Naive thymus-derived CD4-positive, alpha-beta T cell (primary cell): ENCODE measurements around the gene SGSM1. TPM values are rescaled to one million over a fixed set of nuclear protein-coding genes. Genes with fewer than 3 reads are reported as not detected.

ENCODE experiments used
- ATAC-seq: fragments of 150-1000 bp; cut with Tn5 transposase; 2 replicates; pipeline ENCODE4 v1.10.0; 2021; ENCODE audit warnings: mild to moderate bottlenecking, moderate library complexity
- CTCF ChIA-PET: fragments of 350-600 bp; sonication (Branson Sonifier 250); formaldehyde crosslinking; loops from one replicate; lab custom pipeline; 2021; ENCODE audit warnings: antibody characterized with exemption; lab: Charles Lee
- POLR2A ChIA-PET: fragments of 350-600 bp; sonication (Branson Sonifier 250); formaldehyde crosslinking; loops from one replicate; lab custom pipeline; 2021; ENCODE audit warnings: antibody characterized with exemption, inconsistent platforms; lab: Charles Lee
- DNase-seq, 9 donors: peaks; one replicate each; pipeline versions ENCODE4 v3.0.0 to v3.0.0-alpha.2; 2020 to 2022; ENCODE audit warnings: mixed read lengths in 1 of 9
- H3K27ac ChIP-seq: one replicate; pipeline ENCODE4 v1.7.0; 2013; ENCODE audit warnings: mild to moderate bottlenecking, low read depth, low read length, moderate library complexity
- H3K27me3 ChIP-seq, 2 donors: one replicate each; pipeline ENCODE4 v1.7.0; 2013; ENCODE audit warnings: low read length in 2 of 2, mild to moderate bottlenecking in 2 of 2, moderate library complexity in 2 of 2; ENCODE audit not compliant: control insufficient read depth in 2 of 2, insufficient read depth in 2 of 2
- H3K36me3 ChIP-seq, 3 experiments: 1 replicate in 2 of 3; 2 replicates in 1 of 3; pipeline ENCODE4 v1.7.0; 2013; ENCODE audit warnings: low read length in 3 of 3, mild to moderate bottlenecking in 3 of 3, moderate library complexity in 1 of 3; ENCODE audit not compliant: insufficient read depth in 3 of 3, control insufficient read depth in 2 of 3
- H3K4me1 ChIP-seq, 2 donors: one replicate each; pipeline ENCODE4 v1.7.0; 2013; ENCODE audit warnings: low read length in 2 of 2, mild to moderate bottlenecking in 2 of 2, moderate library complexity in 1 of 2; ENCODE audit not compliant: control insufficient read depth in 2 of 2, insufficient read depth in 2 of 2
- H3K4me3 ChIP-seq: 2 replicates; pipeline ENCODE4 v1.7.0; 2013; ENCODE audit warnings: mild to moderate bottlenecking, low read length
- H3K9me3 ChIP-seq, 3 experiments: 1 replicate in 2 of 3; 2 replicates in 1 of 3; pipeline ENCODE4 v1.7.0; 2013; ENCODE audit warnings: low read length in 3 of 3; ENCODE audit not compliant: control insufficient read depth in 2 of 3
- H3K27ac Mint-ChIP-seq, 9 donors: one replicate each; pipeline ENCODE4 v1.8.0; 2020 to 2022; ENCODE audit warnings: mixed read lengths in 9 of 9, mild to moderate bottlenecking in 8 of 9, moderate library complexity in 5 of 9, inconsistent platforms in 2 of 9
- H3K27me3 Mint-ChIP-seq, 5 donors: one replicate each; pipeline ENCODE4 v1.8.0; 2021 to 2022; ENCODE audit warnings: mixed read lengths in 5 of 5, mild to moderate bottlenecking in 1 of 5
- H3K36me3 Mint-ChIP-seq, 5 donors: one replicate each; pipeline ENCODE4 v1.8.0; 2020 to 2022; ENCODE audit warnings: mixed read lengths in 5 of 5, mild to moderate bottlenecking in 3 of 5, inconsistent platforms in 1 of 5
- H3K4me1 Mint-ChIP-seq, 7 donors: one replicate each; pipeline ENCODE4 v1.8.0; 2020 to 2022; ENCODE audit warnings: mixed read lengths in 7 of 7, mild to moderate bottlenecking in 3 of 7, inconsistent platforms in 1 of 7
- H3K4me3 Mint-ChIP-seq, 10 donors: one replicate each; pipeline ENCODE4 v1.8.0; 2020 to 2022; ENCODE audit warnings: mild to moderate bottlenecking in 10 of 10, mixed read lengths in 10 of 10, moderate library complexity in 6 of 10, inconsistent platforms in 2 of 10
- H3K9me3 Mint-ChIP-seq, 11 donors: one replicate each; pipeline ENCODE4 v1.8.0; 2020 to 2022; ENCODE audit warnings: mixed read lengths in 11 of 11, mild to moderate bottlenecking in 4 of 11, inconsistent platforms in 1 of 11, moderate library complexity in 1 of 11
- intact Hi-C, 2 donors: fragments of 100-400 bp; cut with micrococcal nuclease; formaldehyde crosslinking; loops; one replicate each; pipeline ENCODE4 v1.15.1; 2023
- polyA plus RNA-seq, 2 donors: library from polyadenylated mRNA; unstranded; fragments of 300-500 nt; fragmentation: Illumina TruSeq; gene quantifications; one replicate each; pipeline ENCODE4 v1.2.3, GENCODE V29; 2021
- total RNA-seq, 6 experiments: library from RNA in 5 of 6; stranded (reverse) in 5 of 6; gene quantifications; 1 replicate in 5 of 6; 2 replicates in 1 of 6; pipeline ENCODE4 v1.2.3 and lab custom pipeline; 2021 to 2026

SGSM1 gene
- total and polyA plus RNA-seq, 7 experiments from 2014 or later, result 0.29 to 3.3 (median 2.4) TPM

GRCh38 chr22:24973872-24974271 lies 167.9 kb downstream of the SGSM1 start:
- H3K27ac ChIP-seq, result no peak overlapping the region
- H3K36me3 ChIP-seq, result no peaks in the 10 kb centered on the region
- POLR2A ChIA-PET, result no interaction called here
- Mint-ChIP-seq H3K27ac (no peak overlapping the region), H3K4me1 (no peaks in the 10 kb centered on the region), H3K36me3 (no peaks in the 10 kb centered on the region), H3K4me3 (no peak overlapping the region), H3K9me3 (no peaks in the 10 kb centered on the region), H3K27me3 (peaks cover 0 to 14% (median 0%) of the 10 kb centered on the region in 5 donors)
- no peak for DNase-seq
- intact Hi-C loops, result no loop called here
- no peaks in the 10 kb centered on the region for H3K27me3 ChIP-seq
- CTCF ChIA-PET, result interaction anchor here (0.6 kb wide), 1 partner anchor 67 kb away, joined by 3 read pairs; no protein-coding TSS in a partner anchor
- no peak overlapping the region for H3K4me3 ChIP-seq
- no peaks in the 10 kb centered on the region for H3K4me1 ChIP-seq
- no peak for ATAC-seq
- no peaks in the 10 kb centered on the region for H3K9me3 ChIP-seq

GRCh38 chr22:24975125-24975640 lies 169.2 kb downstream of the SGSM1 start:
- intact Hi-C loops, result no loop called here
- no peak for DNase-seq
- no peaks in the 10 kb centered on the region for H3K27me3 ChIP-seq
- ATAC-seq, result no peak
- ChIA-PET POLR2A (no interaction called here), CTCF (no interaction called here)
- peaks cover 0 to 14% (median 0%) of the 10 kb centered on the region in 5 donors for H3K27me3 Mint-ChIP-seq
- H3K9me3 ChIP-seq, result no peaks in the 10 kb centered on the region
- peak overlapping the region in 1 of 9 donors; percentile 36 for H3K27ac Mint-ChIP-seq
- no peak overlapping the region for H3K4me3 ChIP-seq
- H3K9me3 Mint-ChIP-seq, result no peaks in the 10 kb centered on the region
- H3K4me3 Mint-ChIP-seq, result no peak overlapping the region
- H3K4me1 ChIP-seq, result no peaks in the 10 kb centered on the region
- H3K4me1 Mint-ChIP-seq, result peaks cover 0 to 2% (median 0%) of the 10 kb centered on the region in 7 donors
- no peaks in the 10 kb centered on the region for H3K36me3 Mint-ChIP-seq
- no peak overlapping the region for H3K27ac ChIP-seq
- H3K36me3 ChIP-seq, result no peaks in the 10 kb centered on the region

GRCh38 chr22:24975813-24976341 lies 169.9 kb downstream of the SGSM1 start:
- peaks cover 0 to 16% (median 0%) of the 10 kb centered on the region in 5 donors for H3K27me3 Mint-ChIP-seq
- no peaks in the 10 kb centered on the region for H3K9me3 Mint-ChIP-seq
- Histone ChIP-seq H3K9me3 (no peaks in the 10 kb centered on the region), H3K27ac (no peak overlapping the region), H3K27me3 (no peaks in the 10 kb centered on the region), H3K4me3 (no peak overlapping the region), H3K4me1 (no peaks in the 10 kb centered on the region), H3K36me3 (no peaks in the 10 kb centered on the region)
- ATAC-seq (no peak), DNase-seq (no peak)
- no peak overlapping the region for H3K27ac Mint-ChIP-seq
- H3K4me3 Mint-ChIP-seq, result no peak overlapping the region
- intact Hi-C loops, result no loop called here
- ChIA-PET POLR2A (no interaction called here), CTCF (interaction anchor here (1.2 kb wide), 1 partner anchor 10 kb away, joined by 5 read pairs; no protein-coding TSS in a partner anchor)
- H3K4me1 Mint-ChIP-seq, result peaks cover 0 to 2% (median 0%) of the 10 kb centered on the region in 7 donors
- H3K36me3 Mint-ChIP-seq, result no peaks in the 10 kb centered on the region

- Histone ChIP-seq H3K4me3 (no peak overlapping the region), H3K27me3 (no peaks in the 10 kb centered on the region), H3K36me3 (no peaks in the 10 kb centered on the region), H3K9me3 (no peaks in the 10 kb centered on the region), H3K4me1 (no peaks in the 10 kb centered on the region), H3K27ac (no peak overlapping the region)
- Mint-ChIP-seq H3K9me3 (no peaks in the 10 kb centered on the region), H3K36me3 (no peaks in the 10 kb centered on the region), H3K27ac (no peak overlapping the region), H3K27me3 (peaks cover 0 to 16% (median 0%) of the 10 kb centered on the region in 5 donors), H3K4me1 (peaks cover 0 to 2% (median 0%) of the 10 kb centered on the region in 7 donors), H3K4me3 (no peak overlapping the region)
- ATAC-seq, result no peak
- DNase-seq, result no peak
- intact Hi-C loops, result no loop called here
- ChIA-PET CTCF (interaction anchor here (1.2 kb wide), 1 partner anchor 9 kb away, joined by 5 read pairs; no protein-coding TSS in a partner anchor), POLR2A (no interaction called here)
These were observed 170.6 kb downstream of the SGSM1 start for GRCh38 chr22:24976442-24977218.

Other genes with a start within 250 kb of the SGSM1 start
- gene LRRC75B, start 213.1 kb upstream of the SGSM1 start, total RNA-seq, result 1 to 10 TPM in 2 of 5 experiments, not detected in 3; 2.4 to 2.5 TPM
- gene LRRC75B, start 213.1 kb upstream of the SGSM1 start, polyA plus RNA-seq, result not detected
- gene GGT1, start 203.0 kb upstream of the SGSM1 start, total RNA-seq, result 10 to 100 TPM; 11.5 to 95.9 (median 12.8) TPM
- 1 to 10 TPM; 1.1 to 2.4 TPM for gene GGT1, start 203.0 kb upstream of the SGSM1 start, polyA plus RNA-seq
- not detected for gene PIWIL3, start 31.5 kb upstream of the SGSM1 start, total RNA-seq
- gene PIWIL3, start 31.5 kb upstream of the SGSM1 start, polyA plus RNA-seq, result not detected
- gene LHFPL7, start 140.5 kb downstream of the SGSM1 start, total RNA-seq, result not detected
- gene LHFPL7, start 140.5 kb downstream of the SGSM1 start, polyA plus RNA-seq, result not detected
- 10 to 100 TPM in 1 of 5 experiments, 1 to 10 TPM in 4; 2.8 to 19.0 (median 4.5) TPM for gene KIAA1671, start 146.5 kb downstream of the SGSM1 start, total RNA-seq
- under 1 TPM; 0.47 to 0.87 TPM for gene KIAA1671, start 146.5 kb downstream of the SGSM1 start, polyA plus RNA-seq